ENCODE measurements around the gene ZNF518B. TPM values are rescaled to one million over a fixed set of nuclear protein-coding genes. Genes with fewer than 3 reads are reported as not detected.

Gene ZNF518B
- 10 to 100 TPM; 18.9 to 22.7 TPM for total RNA-seq

- Mint-ChIP-seq H3K4me3 (peak within 1 kb of the TSS; percentile 80), H3K4me1 (peaks cover 36% of the 10 kb centered on the region), H3K9me3 (ENCODE audit: low read depth) (no peaks in the 10 kb centered on the region), H3K36me3 (peaks cover 25% of the 10 kb centered on the region), H3K27ac (peak within 1 kb of the TSS; percentile 85), H3K27me3 (peaks cover 17% of the 10 kb centered on the region)
- ATAC-seq (peak; percentile 72), DNase-seq (peak; percentile 81)
- CTCF ChIA-PET, result interaction anchor here (1.0 to 2.2 kb wide), 7 partner anchors 54 to 300 kb away, joined by 3 to 10 read pairs (median 4); no protein-coding TSS in a partner anchor
Observed at GRCh38 chr4:10457255-10457801, at the start of gene ZNF518B. Gene ZNF518B, minus strand, starts transcription at chr4:10457426. Its CDS starts 11,098 bp downstream, at chr4:10446328.

GRCh38 chr4:10506077-10506476 is 48.9 kb upstream of the ZNF518B start:
- Mint-ChIP-seq H3K27ac (no peak overlapping the region), H3K4me1 (peaks cover 6% of the 10 kb centered on the region), H3K9me3 (ENCODE audit: low read depth) (peaks cover 5% of the 10 kb centered on the region), H3K4me3 (no peak overlapping the region), H3K36me3 (peaks cover 2% of the 10 kb centered on the region), H3K27me3 (no peaks in the 10 kb centered on the region)
- ATAC-seq, result no peak
- CTCF ChIA-PET, result no interaction called here
- no peak for DNase-seq

- H3K4me3 Mint-ChIP-seq, result no peak overlapping the region
- peaks cover 5% of the 10 kb centered on the region for H3K9me3 Mint-ChIP-seq (ENCODE audit: low read depth)
- CTCF ChIA-PET, result no interaction called here
- ATAC-seq (no peak), DNase-seq (no peak)
- peaks cover 2% of the 10 kb centered on the region for H3K36me3 Mint-ChIP-seq
- peaks cover 6% of the 10 kb centered on the region for H3K4me1 Mint-ChIP-seq
- H3K27me3 Mint-ChIP-seq, result no peaks in the 10 kb centered on the region
- H3K27ac Mint-ChIP-seq, result no peak overlapping the region
Observed at GRCh38 chr4:10504570-10505179, 47.4 kb upstream of the ZNF518B start.

GRCh38 chr4:10502717-10503116 is 45.5 kb upstream of the ZNF518B start:
- H3K4me3 Mint-ChIP-seq, result no peak overlapping the region
- no peaks in the 10 kb centered on the region for H3K27me3 Mint-ChIP-seq
- H3K36me3 Mint-ChIP-seq, result peaks cover 1% of the 10 kb centered on the region
- H3K9me3 Mint-ChIP-seq (ENCODE audit: low read depth), result peaks cover 5% of the 10 kb centered on the region
- H3K27ac Mint-ChIP-seq, result no peak overlapping the region
- no peak for DNase-seq
- no peak for ATAC-seq
- CTCF ChIA-PET, result no interaction called here
- H3K4me1 Mint-ChIP-seq, result peaks cover 6% of the 10 kb centered on the region

- H3K9me3 Mint-ChIP-seq (ENCODE audit: low read depth), result no peaks in the 10 kb centered on the region
- ATAC-seq (no peak), DNase-seq (no peak)
- H3K27me3 Mint-ChIP-seq, result no peaks in the 10 kb centered on the region
- no peaks in the 10 kb centered on the region for H3K36me3 Mint-ChIP-seq
- H3K4me1 Mint-ChIP-seq, result no peaks in the 10 kb centered on the region
- CTCF ChIA-PET, result no interaction called here
- H3K27ac Mint-ChIP-seq, result no peak overlapping the region
- H3K4me3 Mint-ChIP-seq, result no peak overlapping the region
Observed at GRCh38 chr4:10500776-10501175, 43.5 kb upstream of the ZNF518B start.

GRCh38 chr4:10496200-10496599 is 39.0 kb upstream of the ZNF518B start:
- Mint-ChIP-seq H3K27me3 (peaks cover 3% of the 10 kb centered on the region), H3K27ac (no peak overlapping the region), H3K4me1 (no peaks in the 10 kb centered on the region), H3K36me3 (no peaks in the 10 kb centered on the region), H3K9me3 (ENCODE audit: low read depth) (no peaks in the 10 kb centered on the region), H3K4me3 (no peak overlapping the region)
- ATAC-seq (no peak), DNase-seq (no peak)
- CTCF ChIA-PET, result no interaction called here

- H3K27ac Mint-ChIP-seq, result no peak overlapping the region
- H3K27me3 Mint-ChIP-seq, result peaks cover 3% of the 10 kb centered on the region
- no peak for DNase-seq
- CTCF ChIA-PET, result no interaction called here
- no peak overlapping the region for H3K4me3 Mint-ChIP-seq
- no peak for ATAC-seq
- H3K9me3 Mint-ChIP-seq (ENCODE audit: low read depth), result no peaks in the 10 kb centered on the region
- no peaks in the 10 kb centered on the region for H3K36me3 Mint-ChIP-seq
- H3K4me1 Mint-ChIP-seq, result no peaks in the 10 kb centered on the region
Observed at GRCh38 chr4:10495651-10496050, 38.4 kb upstream of the ZNF518B start.

- CTCF ChIA-PET, result no interaction called here
- no peak overlapping the region for H3K4me3 Mint-ChIP-seq
- H3K9me3 Mint-ChIP-seq (ENCODE audit: low read depth), result no peaks in the 10 kb centered on the region
- ATAC-seq, result no peak
- H3K4me1 Mint-ChIP-seq, result peaks cover 4% of the 10 kb centered on the region
- no peaks in the 10 kb centered on the region for H3K36me3 Mint-ChIP-seq
- peaks cover 18% of the 10 kb centered on the region for H3K27me3 Mint-ChIP-seq
- no peak overlapping the region for H3K27ac Mint-ChIP-seq
- DNase-seq, result no peak
Observed at GRCh38 chr4:10492464-10492863, 35.2 kb upstream of the ZNF518B start.

GRCh38 chr4:10491401-10491800 is 34.2 kb upstream of the ZNF518B start:
- CTCF ChIA-PET, result no interaction called here
- H3K27ac Mint-ChIP-seq, result no peak overlapping the region
- H3K27me3 Mint-ChIP-seq, result peaks cover 23% of the 10 kb centered on the region
- peaks cover 4% of the 10 kb centered on the region for H3K4me1 Mint-ChIP-seq
- H3K9me3 Mint-ChIP-seq (ENCODE audit: low read depth), result no peaks in the 10 kb centered on the region
- DNase-seq, result no peak
- ATAC-seq, result no peak
- no peak overlapping the region for H3K4me3 Mint-ChIP-seq
- H3K36me3 Mint-ChIP-seq, result no peaks in the 10 kb centered on the region

- peaks cover 4% of the 10 kb centered on the region for H3K4me1 Mint-ChIP-seq
- ATAC-seq (no peak), DNase-seq (no peak)
- CTCF ChIA-PET, result no interaction called here
- no peak overlapping the region for H3K4me3 Mint-ChIP-seq
- no peaks in the 10 kb centered on the region for H3K9me3 Mint-ChIP-seq (ENCODE audit: low read depth)
- no peak overlapping the region for H3K27ac Mint-ChIP-seq
- no peaks in the 10 kb centered on the region for H3K36me3 Mint-ChIP-seq
- peaks cover 23% of the 10 kb centered on the region for H3K27me3 Mint-ChIP-seq
Observed at GRCh38 chr4:10490996-10491395, 33.8 kb upstream of the ZNF518B start.

GRCh38 chr4:10482913-10483312 is 25.7 kb upstream of the ZNF518B start:
- Mint-ChIP-seq H3K9me3 (ENCODE audit: low read depth) (no peaks in the 10 kb centered on the region), H3K4me1 (no peaks in the 10 kb centered on the region), H3K4me3 (no peak overlapping the region), H3K27me3 (peaks cover 9% of the 10 kb centered on the region), H3K36me3 (no peaks in the 10 kb centered on the region), H3K27ac (no peak overlapping the region)
- no peak for DNase-seq
- no peak for ATAC-seq
- CTCF ChIA-PET, result interaction anchor here (0.9 kb wide), 1 partner anchor 54 kb away, joined by 4 read pairs; no protein-coding TSS in a partner anchor

GRCh38 chr4:10480616-10481015 is 23.4 kb upstream of the ZNF518B start:
- no peak for ATAC-seq
- peaks cover 2% of the 10 kb centered on the region for H3K27me3 Mint-ChIP-seq
- DNase-seq, result no peak
- H3K27ac Mint-ChIP-seq, result no peak overlapping the region
- H3K4me1 Mint-ChIP-seq, result no peaks in the 10 kb centered on the region
- no peaks in the 10 kb centered on the region for H3K9me3 Mint-ChIP-seq (ENCODE audit: low read depth)
- H3K4me3 Mint-ChIP-seq, result no peak overlapping the region
- CTCF ChIA-PET, result interaction anchor here (0.7 to 2.0 kb wide), 2 partner anchors 19 to 205 kb away, joined by 4 to 6 read pairs; no protein-coding TSS in a partner anchor
- H3K36me3 Mint-ChIP-seq, result no peaks in the 10 kb centered on the region

GRCh38 chr4:10478621-10479020 is 21.4 kb upstream of the ZNF518B start:
- Mint-ChIP-seq H3K4me3 (no peak overlapping the region), H3K9me3 (ENCODE audit: low read depth) (no peaks in the 10 kb centered on the region), H3K36me3 (no peaks in the 10 kb centered on the region), H3K27ac (no peak overlapping the region), H3K4me1 (no peaks in the 10 kb centered on the region), H3K27me3 (peaks cover 2% of the 10 kb centered on the region)
- CTCF ChIA-PET, result interaction anchor here (1.2 to 2.5 kb wide), 2 partner anchors 18 to 44 kb away, joined by 3 to 9 read pairs; no protein-coding TSS in a partner anchor
- ATAC-seq (no peak), DNase-seq (no peak)

GRCh38 chr4:10470505-10470904 is 13.3 kb upstream of the ZNF518B start:
- CTCF ChIA-PET, result interaction anchor here (1.2 kb wide), 1 partner anchor 9 kb away, joined by 3 read pairs; no protein-coding TSS in a partner anchor
- H3K36me3 Mint-ChIP-seq, result no peaks in the 10 kb centered on the region
- H3K9me3 Mint-ChIP-seq (ENCODE audit: low read depth), result no peaks in the 10 kb centered on the region
- H3K4me3 Mint-ChIP-seq, result no peak overlapping the region
- no peaks in the 10 kb centered on the region for H3K4me1 Mint-ChIP-seq
- H3K27me3 Mint-ChIP-seq, result peaks cover 11% of the 10 kb centered on the region
- ATAC-seq (no peak), DNase-seq (no peak)
- no peak overlapping the region for H3K27ac Mint-ChIP-seq
